OCI-M1 (cell line): Measurements from ENCODE around the gene MAP4K3.

Source experiments
- DNase-seq: peaks from one replicate; lab custom pipeline; 2025; lab: John Stamatoyannopoulos, UW

Gene MAP4K3

DNA sequence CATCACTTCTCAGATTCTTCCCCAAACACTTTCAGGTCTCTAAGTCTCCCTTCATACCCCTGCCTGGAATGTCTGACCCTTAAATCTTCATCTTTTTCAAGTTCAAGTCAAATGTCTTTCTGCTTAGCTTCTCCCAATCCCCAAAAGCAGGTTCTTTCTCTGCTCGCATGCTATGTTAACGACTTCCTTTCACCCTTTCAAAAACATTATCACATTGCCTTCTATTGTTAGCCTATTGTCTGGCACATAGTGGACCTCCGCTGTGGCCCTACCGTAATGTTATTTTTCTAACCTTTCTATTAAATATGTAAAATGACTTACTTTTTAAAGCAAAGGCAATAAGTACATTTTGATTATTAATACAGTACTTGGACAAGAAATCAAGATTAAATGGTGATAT lies 195.5 kb downstream of the MAP4K3 start:
- no peak for DNase-seq

DNA sequence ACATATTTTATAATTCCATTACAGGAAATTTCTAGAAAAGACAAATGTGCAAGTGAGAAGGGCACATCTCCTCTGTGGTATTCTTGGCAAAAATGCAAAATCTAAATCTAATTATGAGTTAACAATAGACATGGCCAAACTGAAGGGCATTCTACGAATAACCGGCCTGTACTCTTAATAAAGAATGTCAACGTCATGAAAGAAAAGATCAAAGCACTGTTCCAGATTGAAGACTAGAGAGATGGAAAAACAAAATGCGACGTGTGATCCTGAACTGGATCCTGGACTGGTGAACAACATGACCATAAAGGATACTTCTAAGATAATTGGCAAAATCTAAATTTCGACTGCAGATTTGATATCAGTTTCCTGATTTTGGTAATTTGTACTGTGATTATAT lies 196.3 kb downstream of the MAP4K3 start:
- no peak for DNase-seq

DNA sequence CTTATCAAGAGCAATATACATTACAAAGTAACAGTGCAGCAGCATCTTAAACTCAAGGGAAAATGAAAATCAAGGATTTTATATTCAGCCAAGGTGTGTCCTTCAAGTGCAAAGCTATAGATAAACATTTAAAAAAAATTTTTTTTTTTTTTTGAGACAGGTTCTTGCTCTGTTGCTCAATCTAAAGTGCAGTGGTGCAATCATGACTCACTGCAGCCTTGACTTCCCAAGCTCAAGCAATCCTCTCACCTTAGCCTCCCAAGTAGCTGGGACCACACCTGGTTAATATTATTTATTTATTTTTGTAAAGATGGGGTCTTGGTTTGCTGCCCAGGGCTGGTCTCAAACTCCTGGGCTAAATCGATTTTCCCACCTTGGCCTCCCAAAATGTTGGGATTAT lies 202.3 kb downstream of the MAP4K3 start:
- DNase-seq, result no peak

DNA sequence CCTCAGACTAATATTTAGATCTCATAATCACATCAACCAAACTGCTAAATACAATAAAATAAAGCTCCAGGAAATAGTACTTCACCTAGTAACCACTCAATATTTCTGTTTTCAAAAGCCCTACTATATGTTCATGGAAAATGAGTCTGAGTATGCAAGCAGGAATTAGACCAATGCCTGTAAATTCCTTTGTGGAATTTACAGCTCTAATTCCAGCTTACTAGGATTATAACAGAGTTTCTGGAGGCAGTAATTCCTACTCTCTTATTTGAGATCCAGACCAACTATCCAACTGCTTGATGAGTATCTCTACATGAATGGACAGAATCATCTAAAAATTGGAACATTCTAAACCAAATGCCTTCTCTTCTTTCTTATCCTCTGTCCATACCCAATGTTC lies 204.9 kb downstream of the MAP4K3 start:
- DNase-seq, result no peak

DNA sequence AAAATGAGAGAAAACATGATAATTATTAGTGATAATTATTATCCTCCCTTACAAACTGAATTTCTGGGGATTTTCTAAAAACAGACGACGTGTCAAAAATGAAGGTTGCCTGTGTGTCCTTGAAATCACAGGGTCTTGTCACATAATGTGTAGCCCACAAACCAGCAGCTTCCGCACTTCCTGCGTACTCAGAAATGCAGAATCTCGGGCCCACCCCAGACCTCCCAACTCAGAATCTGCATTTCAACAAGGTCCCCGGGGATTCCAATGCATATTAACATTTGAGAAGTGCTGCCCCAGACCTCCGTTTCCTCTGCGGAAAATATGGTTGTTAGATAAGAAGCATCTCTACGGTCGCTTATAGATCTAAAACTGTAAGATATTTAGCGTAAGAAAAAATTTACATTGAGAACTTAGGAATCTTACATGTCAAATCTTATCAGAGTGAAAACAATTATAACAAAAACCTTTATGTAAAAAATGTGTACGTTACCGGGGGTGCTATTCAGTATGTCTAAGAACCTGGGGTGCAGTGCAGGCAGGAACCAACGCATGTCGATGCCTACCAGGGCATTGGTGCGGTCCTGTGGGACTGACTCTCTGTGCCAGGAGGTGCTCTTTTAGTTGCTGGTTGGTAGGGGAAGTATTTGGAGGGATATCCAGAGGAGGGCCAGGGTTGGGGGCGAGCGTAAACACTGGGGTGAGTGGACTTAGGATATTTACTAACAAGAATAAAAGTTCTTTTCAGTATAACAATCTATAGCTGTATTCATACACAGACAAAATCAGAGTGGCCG lies 208.5 kb downstream of the MAP4K3 start:
- peak; percentile 78 for DNase-seq

DNA sequence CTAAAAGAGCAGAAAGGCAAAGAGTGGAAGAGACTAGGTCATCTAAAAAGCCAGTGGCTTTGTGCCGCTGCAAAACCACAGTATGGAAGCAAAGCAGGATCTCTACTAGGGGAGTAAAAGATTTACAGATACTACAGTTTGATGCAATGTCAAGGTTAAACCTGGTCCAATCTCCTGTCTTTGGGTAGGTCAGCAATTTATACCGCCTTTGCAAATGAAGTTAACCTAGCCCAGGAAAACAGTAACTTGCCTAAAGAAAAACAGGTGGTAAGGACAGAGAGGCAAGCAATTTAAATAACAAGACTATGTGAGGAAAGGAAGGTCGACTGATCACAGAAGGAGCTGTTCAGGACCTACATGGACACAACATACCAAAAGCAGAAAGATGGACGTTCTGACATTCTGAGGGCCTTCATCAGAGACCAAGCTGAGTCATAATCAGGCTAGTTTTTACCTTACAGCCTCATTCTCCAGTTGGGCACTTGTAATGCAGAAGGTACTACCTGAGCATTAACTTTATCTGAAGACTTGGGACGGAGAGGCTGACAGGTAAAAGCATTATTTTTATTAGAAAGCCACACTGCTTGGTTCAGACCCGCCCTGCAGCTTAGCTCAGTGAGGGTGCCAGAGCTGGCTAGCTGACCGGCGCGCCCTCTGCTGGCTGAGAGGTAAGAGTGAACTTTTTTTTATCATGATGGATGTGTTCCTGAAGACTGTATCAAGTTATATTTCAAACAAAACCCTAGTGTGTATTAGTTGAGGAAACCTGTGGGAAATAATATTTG lies 209.3 kb downstream of the MAP4K3 start:
- peak; percentile 89 for DNase-seq

DNA sequence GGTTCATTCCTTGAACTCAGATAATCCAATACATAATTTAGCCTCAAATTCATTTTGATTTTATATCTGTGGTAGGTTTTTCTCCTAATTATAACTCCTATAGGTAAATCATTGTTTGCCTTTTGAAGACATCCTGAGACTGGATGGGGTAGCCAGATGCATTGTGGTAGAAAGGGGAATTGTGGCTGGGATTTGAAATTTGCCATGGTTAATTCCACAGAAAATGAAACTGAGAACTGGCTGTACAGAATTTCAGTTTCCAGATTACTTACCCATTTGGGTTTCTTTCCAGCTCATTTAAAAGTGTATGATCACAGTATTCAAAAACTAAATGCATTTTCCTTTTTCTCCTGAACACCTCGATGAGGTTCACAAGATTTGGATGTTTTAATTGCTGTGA lies 211.5 kb downstream of the MAP4K3 start:
- DNase-seq, result peak; percentile 63

DNA sequence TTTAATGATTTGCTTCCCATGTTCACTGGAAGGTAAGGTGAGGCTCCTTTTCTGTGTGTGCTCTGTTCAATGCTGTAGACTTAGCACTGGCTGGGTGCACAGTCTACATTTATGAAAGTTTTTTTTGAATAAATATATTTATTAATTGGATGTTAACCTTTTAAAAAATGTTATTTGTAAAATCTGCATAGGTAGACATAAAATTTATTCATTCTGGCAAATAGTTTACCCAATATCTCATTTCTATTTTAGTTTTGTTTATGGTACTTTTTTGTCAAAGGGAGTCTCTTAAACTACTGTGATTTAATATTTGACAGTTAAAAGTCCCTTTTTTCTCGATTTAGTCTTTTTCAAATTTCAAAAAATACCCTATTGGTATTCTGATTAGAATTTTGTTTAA lies 213.2 kb downstream of the MAP4K3 start:
- DNase-seq, result no peak

DNA sequence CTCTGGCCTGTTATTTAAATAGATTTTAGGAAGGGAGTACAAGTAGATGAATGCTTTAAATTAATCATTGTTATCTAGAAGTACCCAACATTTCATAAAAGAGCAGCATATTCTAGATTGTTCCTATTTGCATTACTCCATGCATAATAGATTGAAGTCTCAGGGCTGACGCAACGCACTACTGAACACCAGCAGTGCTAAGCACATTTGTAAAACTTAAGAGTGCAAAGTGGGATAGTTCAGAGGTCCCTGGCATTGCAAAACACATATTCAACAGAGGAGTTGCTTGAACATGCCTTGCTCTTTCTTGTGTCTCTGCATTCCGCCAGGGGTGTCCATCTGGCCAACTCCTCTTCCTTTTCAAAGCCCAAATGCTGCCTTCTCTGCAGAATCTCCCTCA lies 215.6 kb downstream of the MAP4K3 start:
- no peak for DNase-seq

DNA sequence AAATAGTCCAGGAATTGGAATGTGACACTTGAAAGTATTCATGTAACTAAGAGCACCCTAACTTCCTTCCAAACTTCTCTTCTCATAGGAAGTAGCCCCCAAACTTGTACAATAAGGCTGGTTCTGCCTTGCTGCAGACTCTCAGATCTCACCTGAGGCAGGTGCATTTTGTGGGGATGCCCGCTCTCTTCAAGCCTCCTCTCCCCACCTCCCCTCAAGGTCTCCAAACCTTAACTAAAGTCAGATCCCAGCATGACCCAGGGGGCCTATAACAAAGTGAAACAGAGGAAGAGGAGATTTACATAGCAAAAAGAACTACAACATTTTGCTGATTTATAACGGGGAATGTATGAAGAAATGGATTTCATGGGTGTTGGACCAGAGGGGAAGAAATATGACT lies 216.9 kb downstream of the MAP4K3 start:
- no peak for DNase-seq

DNA sequence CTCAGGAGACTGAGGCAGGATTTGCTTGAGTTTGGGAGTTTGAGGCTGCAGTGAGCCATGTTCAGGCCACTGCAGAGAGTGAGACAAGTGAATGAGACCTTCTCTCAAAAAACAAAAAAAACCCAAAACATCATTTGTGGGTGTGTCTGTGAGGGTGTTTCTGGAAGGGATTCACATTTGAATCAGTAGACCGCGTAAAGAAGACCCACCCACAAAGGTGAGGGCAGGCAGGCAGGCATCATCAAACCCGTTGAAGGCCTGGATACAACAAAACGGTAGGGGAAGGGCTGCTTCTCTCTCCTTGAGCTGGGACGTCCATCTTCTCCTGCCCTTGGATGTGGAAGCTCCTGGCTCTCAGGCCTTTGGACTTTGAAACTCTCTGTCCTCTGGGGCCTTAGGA lies 218.7 kb downstream of the MAP4K3 start:
- no peak for DNase-seq

DNA sequence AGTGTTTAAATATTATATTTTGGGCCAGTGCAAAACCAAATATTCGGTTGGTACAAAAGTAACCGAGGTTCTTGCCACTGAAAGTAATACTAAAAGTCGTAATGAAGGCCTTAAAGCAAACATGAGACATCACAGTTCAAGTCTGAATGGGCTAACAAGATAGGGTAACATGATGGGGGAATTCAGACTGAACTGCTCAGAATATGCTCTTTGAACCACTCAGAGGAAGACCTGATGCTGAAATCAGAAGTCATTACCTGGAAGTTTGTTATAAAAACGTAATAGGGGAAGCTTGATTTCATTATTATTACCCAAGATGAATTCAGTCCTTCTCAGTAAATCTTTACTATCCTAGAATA lies 219.9 kb downstream of the MAP4K3 start:
- no peak for DNase-seq

DNA sequence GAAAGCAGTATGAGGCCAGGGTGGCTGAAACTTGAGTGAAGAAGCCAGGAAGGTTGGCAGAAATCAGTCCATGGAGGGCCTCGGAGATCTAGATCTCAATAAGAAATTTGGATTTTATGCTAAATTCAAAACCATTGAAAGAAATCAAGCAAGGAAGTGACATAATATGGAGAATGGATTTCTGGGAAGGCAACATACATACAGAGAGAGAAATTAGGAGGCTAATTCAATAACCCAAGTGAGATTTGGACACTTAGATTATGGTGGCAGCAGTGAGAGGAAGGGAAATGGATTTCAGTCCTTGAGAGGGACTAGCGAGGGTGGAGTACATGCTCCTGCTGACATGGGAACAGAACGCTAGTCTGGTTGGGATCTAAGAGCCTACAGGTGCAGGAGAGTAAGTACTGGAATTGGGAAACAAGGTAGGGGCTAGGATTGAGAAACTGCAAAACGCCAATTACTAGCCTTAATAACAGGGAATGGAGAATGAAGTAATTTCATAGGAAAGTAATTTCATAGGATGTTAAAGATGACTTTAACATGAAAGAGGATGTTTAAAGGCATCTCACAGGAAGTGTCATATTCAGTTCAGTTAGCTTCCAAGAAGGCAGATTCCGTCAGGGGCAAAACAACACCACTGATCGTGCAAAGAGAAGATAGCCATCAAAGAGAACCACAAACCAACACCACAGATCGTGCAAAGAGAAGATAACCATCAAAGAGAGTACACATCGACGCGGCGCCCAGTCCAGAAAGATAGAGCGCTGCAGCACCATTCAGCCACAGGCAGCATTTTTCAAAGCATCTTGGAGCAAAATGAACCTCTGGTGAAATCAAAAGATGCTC lies 220.5 kb downstream of the MAP4K3 start:
- DNase-seq, result peak; percentile 91

DNA sequence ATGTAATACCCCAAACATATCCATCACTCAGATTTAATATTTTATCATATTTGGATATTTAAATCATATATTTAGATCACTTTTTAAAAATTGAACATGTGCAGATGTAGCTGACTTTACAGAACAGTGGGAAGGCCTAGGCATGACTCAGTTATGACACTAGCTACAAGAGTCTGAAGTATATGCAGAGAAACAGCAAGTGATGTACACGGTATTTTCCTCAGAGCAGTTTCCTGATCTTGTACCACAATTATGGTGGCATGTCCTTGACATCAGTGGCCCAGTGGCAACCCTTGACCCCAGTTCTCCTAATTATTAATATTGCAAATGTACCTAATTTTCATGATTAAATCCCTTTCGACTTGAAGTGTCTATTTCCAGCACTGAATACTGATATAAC lies 221.5 kb downstream of the MAP4K3 start:
- DNase-seq, result no peak

DNA sequence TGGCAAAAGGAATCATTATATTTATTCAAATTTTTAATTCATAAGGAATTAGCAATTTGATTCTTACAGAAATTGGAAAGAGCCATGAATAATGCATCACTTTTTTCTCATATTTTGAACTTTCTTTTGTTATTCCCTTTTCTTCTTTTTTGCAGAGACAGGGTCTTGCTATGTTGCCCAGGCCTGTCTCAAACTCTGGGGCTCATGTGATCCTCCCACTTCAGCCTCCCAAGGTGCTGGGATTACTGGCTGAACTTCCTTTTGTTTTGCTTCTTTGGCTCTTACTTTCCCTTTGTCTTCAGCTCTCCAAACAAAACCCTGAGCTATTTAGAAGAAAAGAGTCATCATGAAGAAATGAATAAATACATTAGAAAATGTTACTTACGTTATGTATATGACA lies 224.1 kb downstream of the MAP4K3 start:
- DNase-seq, result no peak

DNA sequence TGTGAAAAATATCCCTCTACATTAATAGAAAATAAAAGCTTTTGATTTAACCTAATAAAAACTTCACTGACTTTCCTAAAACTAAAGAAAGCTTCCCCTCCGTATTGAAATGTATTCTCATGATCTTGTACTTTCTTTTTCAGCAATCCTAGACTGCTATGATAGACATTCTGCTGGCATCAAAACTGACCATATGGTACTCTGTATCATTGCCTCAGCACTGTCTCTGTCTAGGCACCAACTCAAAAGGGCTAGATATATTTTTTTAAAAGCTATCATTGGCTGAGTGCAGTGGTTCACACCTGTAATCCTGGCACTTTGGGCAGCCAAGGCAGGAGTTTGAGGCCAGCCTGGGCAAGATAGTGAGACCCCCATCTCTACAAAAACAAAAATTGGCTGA lies 226.2 kb downstream of the MAP4K3 start:
- DNase-seq, result peak; percentile 57

DNA sequence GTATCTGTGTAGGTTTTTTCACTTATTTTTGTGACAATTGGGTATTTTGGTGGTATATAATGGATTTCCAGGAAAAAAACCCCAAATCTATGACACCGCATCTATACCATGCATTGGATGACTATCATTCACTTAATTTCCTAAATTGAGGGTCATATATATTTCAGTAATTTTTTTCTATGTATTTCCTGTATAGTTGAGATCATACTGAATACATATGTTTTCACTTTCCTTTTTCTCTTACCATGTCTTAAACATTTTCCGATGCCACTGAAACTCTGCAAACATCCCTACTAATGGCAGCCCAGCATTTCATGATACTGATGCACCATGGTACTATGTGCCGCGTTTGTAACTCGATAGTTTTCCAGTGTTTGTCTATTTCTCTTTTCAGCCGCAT lies 233.7 kb downstream of the MAP4K3 start:
- DNase-seq, result no peak

DNA sequence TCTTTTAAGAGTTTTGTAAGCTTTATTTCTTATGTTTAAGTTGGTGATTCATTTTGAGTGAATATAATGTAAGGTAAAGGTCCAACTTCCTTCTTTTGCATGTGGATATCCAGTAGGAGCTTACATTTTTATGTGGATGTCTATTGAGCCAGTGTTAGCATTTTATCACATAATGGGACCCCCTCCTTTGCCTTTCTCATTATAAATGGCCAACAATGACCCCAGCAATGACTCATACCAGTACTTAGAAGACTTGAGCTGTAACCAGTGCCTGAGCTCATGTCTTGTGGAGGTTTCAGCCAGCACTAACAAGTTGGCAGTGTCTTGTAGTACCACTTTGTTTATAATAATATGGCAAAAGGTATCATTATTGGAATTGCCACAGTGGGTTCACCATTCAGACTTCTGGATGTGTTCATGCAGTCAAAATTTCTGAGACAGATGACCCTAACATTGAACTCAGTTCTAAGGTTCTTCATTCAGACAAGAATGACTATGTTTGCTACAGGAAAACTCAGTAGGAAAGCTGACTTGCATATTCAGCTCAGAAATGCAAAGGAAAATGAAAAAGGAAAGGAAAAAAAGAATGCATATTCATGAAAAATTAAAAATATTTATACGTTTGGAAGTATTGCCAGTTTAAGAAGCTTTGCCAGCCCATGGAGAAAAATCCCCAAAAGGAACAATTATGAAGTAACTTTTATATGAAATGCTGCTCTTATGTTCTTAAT lies 234.3 kb downstream of the MAP4K3 start:
- DNase-seq, result peak; percentile 60
